HepG2 (cell line): Measurements from ENCODE around the gene OR10A6.

ENCODE experiments used
- BRCA1 ChIP-seq: sonication (generic); formaldehyde crosslinking; IDR thresholded peaks from 2 replicates; pipeline ENCODE4 v1.4.0; 2020; ENCODE audit warnings: missing genetic modification reagents
- GABPB1 ChIP-seq: IDR thresholded peaks from 2 replicates; pipeline ENCODE4 v1.6.1; 2016; ENCODE audit warnings: mild to moderate bottlenecking, missing genetic modification reagents, moderate library complexity, missing compliant biosample characterization
- KAT7 ChIP-seq: IDR thresholded peaks from 2 replicates; pipeline ENCODE4 v1.6.1; 2018; ENCODE audit warnings: borderline replicate concordance, missing compliant biosample characterization
- NFIC ChIP-seq: IDR thresholded peaks from 2 replicates; pipeline ENCODE4 v1.6.1; 2012; ENCODE audit warnings: mild to moderate bottlenecking, low read length, inconsistent platforms
- PHF20 ChIP-seq: sonication (generic); formaldehyde crosslinking; IDR thresholded peaks from 2 replicates; pipeline ENCODE4 v1.5.0; 2020; ENCODE audit warnings: mild to moderate bottlenecking, missing genetic modification reagents
- SIN3A ChIP-seq: IDR thresholded peaks from 2 replicates; pipeline ENCODE4 v1.6.1; 2011; ENCODE audit warnings: low read depth, mild to moderate bottlenecking, control low read depth, low read length, borderline replicate concordance
- ZNF124 ChIP-seq: sonication (generic); formaldehyde crosslinking; IDR thresholded peaks from 2 replicates; pipeline ENCODE4 v1.4.0; 2020; ENCODE audit warnings: missing genetic modification reagents

DNA sequence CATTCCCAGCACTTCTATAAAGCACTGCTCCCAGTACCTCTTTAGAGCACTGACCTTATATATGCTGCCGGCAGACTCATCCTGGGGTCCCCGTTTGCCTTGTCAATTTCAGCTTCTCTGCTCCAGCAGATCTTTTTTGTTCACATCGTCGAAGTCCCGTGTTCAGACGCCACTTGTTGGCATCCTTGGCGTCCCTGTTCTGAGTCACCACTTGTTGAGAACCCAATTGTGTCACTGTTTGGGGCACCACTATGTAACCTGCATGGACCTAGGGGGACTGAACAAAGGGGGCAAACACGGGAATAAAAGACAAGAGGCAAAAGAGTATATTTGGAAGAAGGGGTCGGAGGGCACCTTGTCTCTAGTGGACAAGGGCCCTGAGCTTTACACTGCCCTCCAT, 25.5 kb downstream of the OR10A6 start:
- no peak for TF ChIP-seq BRCA1 (CRISPR knock-in tag)
- TF ChIP-seq PHF20, result no peak
- TF ChIP-seq GABPB1 (CRISPR knock-in tag), result no peak
- TF ChIP-seq ZNF124 (CRISPR knock-in tag), result no peak
- TF ChIP-seq KAT7 (CRISPR knock-in tag), result no peak
- TF ChIP-seq SIN3A, result no peak
- no peak for TF ChIP-seq NFIC
